HG03565 (cell line): ENCODE measurements around the gene EMC1.
"Not testable (repeated sequence)": the region's sequence is repeated elsewhere in the genome, so short reads cannot be mapped to it uniquely, and the experiment has no call there.

ENCODE experiments used
- ATAC-seq: cut with Tn5 transposase; IDR thresholded peaks from one replicate; pipeline ENCODE4 v1.9.1; 2021; ENCODE audit warnings: mild to moderate bottlenecking, moderate library complexity; ENCODE audit not compliant: unreplicated experiment

EMC1 gene

DNA sequence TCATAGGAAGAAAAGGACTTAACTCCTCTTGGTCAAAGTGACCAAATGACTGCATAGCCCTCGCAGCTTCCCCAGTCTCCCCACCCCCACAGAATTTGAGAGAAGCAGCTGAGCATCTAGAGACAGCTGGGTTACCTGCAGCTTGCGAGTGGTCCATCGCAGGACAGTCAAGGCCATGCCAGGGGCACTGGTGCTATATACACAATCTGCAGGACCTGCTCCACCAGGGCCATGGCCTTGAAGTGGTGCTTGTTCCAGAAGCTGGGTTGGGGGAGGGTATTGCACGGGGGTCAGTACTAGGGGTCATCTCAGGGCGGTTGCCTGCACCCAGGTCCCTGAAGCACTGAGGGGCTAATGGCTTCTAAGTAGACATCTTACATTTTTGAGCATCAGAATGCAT lies 10.7 kb upstream of the EMC1 start:
- ATAC-seq = no peak

DNA sequence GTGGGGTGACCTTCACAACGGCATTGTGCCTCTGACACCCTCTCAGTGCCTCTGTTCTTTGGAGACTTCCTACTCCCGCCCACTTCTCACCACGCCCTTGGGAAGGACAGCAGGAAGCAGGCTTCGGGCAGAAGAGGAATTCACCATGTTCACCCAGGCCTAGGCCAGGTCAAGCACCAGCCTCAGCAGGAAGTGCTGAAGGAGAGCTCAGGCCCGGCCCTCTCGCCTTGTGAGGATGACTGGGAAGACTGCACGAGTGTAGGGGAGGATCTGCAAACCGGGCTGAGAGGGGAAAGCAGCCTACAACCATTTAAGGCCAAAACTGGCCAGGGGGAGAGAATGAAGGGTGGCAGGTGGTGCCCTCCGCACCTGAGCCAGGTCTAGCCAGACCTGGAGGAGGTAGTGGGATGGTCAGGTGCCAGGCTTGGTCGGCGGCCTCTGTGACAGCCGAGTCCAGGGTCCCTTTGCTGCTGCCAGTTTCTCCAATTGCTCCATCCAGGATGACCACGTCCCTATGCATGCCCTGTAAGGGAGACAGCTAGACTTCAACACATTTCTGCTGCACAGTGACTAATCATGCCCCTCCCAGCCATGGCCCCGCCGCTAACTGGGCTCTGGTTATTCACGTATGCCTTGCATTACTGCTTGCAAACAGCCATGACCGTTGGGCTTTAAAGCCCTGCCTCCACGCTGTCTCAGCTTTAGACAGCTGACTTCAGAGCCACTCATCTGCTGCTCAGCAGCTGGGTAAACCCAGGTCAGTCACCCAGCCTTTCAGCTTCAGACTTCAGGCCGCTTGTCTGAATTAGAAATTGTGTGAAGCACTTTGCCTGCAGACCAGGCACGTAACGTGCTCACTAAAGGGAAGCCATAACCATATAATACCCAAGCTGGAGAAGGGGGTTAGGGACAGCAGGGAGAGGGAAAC lies 9.2 kb upstream of the EMC1 start:
- no peak for ATAC-seq

DNA sequence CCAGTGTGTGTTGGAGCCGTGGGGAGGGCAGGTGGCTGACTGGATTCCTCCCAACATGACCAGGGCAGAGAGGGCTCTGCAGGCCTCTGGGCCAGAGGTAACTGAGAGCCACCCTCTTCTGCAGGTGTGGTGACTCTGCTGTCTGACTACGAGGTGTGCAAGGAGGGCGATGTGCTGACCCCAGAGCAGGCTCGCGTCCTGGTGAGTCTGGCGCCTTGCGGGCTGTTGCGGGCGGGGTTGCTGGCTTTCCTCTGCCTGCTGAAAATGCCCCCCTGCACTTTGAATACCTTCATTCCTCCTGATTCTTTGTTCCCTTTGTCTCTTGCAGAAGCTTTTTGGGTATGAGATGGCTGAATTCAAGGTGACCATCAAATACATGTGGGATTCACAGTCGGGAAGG lies 7.0 kb upstream of the EMC1 start:
- no peak for ATAC-seq

- no peak for ATAC-seq
Measured at GRCh38 chr1:19257178-19257914, 6.0 kb upstream of the EMC1 start.

DNA sequence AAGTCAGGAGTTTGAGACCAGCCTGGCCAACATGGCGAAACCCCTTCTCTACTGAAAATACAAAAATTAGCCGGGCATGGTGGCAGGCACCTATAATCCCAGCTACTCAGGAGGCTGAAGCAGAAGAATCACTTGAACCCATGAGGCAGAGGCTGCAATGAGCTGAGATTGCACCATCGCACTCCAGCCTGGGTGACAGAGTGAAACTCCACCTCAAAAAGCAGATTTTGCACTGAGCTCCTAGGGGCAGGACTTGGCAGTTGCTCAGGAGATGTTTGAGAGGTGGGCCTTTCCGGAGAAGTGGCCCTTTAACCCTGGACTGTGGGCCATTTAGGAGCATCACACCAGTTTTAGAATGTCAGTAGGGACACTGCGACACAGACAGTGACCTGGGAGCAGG lies 5.0 kb upstream of the EMC1 start:
- ATAC-seq = not testable (repeated sequence)

GRCh38 chr1:19255288-19255687 lies 4.0 kb upstream of the EMC1 start:
- no peak for ATAC-seq

GRCh38 chr1:19254416-19254815 lies 3.1 kb upstream of the EMC1 start:
- no peak for ATAC-seq

DNA sequence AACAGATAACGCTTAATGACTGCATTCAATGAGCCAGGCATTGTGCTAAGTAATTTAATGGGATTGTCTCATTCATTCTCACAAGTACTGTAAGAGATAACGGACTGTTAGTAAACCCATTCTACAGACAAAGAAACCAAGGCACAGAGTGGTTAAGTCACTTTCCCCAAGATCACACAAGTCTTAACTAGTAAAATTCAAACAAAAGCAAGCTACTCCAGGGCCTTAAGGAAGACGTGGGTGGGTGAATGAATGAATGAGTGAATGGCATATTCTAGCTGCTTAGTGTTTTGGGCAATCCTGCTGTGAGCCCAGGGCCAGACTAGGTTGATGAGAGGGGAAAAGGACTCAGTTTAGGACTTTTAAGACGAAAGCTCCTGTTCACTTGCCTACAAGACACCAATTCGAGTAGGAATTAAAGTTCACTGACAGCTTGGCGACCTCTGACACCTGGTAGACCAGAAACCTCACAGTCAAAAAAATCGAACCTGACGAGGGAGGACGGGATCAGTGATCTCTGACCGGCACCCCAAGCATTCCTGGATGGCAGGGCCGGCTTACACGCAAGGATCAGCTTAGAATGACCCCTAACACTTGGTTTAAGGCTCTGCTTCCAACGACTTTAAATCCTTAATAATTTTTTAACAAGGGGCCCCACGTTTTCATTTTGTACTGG lies 557 bp downstream of the EMC1 start:
- no peak for ATAC-seq

- ATAC-seq = no peak
Measured at GRCh38 chr1:19240673-19241538, 10.4 kb downstream of the EMC1 start.

DNA sequence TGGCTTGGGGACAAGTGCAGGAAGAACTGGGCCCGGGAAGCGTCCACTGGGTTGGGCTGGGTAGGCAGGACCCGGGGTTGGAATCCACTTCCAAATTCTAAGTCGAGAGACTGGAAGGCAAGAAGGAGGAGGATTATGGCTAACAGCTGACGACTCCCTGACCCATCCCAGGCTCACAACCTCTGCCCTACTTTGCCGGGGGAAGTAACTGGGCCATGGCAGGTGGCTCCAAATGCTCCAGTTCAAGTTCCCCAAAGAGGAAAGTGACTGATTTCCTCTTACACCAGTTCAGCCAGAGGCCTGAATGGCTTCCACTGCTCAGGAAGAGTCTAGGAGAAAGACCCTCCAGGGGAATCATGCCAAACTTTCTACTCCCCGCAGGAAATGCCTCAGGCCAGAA lies 11.4 kb downstream of the EMC1 start:
- ATAC-seq = no peak

- no peak for ATAC-seq
Measured at GRCh38 chr1:19234224-19234623, 17.1 kb downstream of the EMC1 start.

- no peak for ATAC-seq
Measured at GRCh38 chr1:19232524-19232846, 18.8 kb downstream of the EMC1 start.

DNA sequence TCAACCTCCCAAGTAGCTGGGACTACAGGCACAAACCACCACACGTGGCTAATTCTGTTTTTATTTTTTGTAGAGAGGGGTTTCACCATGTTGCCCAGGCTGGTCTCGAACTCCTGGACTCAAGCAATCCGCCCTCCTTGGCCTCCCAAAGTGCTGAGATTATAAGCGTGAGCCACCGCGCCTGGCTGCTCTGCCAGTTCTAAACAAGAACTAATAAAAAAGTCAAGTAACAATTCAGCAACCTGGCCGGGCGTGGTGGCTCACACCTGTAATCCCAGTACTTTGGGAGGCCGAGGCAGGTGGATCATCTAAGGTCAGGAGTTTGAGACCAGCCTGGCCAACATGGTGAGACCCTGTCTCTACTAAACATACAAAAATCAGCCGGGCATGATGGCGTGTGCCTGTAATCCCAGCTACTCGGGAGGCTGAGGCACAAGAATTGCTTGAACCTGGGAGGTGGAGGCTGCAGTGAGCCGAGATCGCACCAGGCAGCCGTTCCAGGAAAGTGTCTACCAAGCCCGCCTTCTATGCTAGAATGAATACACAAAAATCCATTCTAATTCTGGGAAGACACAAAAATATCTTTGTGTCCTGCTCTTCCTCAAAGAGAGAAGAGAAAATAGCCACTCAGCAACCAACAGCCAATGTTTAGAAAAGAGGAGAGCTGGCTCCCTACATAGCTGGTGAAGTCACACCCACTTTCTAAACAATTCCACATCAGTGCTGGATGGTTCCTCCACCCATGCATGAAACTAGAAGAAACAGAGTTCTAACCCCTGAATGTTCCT lies 19.4 kb downstream of the EMC1 start:
- not testable (repeated sequence) for ATAC-seq

DNA sequence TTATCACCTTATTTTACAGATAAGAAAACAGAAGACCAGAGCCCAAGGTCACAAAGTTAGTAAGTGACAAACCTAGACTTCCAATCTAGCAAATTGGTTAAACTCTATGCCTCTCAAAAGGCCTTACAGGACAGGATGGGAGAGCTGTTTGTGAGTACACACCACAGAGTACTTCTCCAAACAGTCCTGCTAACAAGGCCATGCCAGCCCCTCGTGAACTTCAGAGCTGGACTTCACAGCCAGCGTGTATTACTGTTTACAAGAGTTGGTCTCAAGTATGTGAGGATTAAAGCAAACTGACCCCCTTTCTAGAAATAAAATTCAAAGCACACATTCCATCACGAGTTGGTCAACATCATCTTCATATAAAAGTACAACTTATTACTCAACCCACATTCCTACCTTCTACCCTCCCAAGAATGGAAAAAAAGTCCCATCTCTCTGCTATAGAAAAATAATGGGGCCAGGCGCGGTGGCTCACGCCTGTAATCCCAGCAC lies 21.4 kb downstream of the EMC1 start:
- no peak for ATAC-seq

DNA sequence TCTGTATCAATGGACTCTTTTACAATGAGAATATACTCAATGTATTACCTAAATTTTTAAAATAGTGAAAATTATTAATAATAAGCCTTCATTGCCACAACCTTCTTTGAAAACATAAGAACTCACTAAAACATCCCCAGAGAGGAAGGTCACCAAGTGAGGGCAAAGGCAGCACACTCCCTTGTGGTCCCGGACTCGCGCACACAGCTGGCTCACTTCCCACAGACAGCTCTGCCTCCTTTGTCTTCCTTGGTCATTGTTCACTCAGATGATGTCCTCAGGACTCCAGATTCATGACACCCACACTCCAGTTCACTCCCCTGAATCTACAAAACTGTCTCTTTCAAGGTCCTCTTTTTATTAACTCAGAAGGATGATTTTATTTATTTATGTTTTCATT lies 22.1 kb downstream of the EMC1 start:
- ATAC-seq = no peak

DNA sequence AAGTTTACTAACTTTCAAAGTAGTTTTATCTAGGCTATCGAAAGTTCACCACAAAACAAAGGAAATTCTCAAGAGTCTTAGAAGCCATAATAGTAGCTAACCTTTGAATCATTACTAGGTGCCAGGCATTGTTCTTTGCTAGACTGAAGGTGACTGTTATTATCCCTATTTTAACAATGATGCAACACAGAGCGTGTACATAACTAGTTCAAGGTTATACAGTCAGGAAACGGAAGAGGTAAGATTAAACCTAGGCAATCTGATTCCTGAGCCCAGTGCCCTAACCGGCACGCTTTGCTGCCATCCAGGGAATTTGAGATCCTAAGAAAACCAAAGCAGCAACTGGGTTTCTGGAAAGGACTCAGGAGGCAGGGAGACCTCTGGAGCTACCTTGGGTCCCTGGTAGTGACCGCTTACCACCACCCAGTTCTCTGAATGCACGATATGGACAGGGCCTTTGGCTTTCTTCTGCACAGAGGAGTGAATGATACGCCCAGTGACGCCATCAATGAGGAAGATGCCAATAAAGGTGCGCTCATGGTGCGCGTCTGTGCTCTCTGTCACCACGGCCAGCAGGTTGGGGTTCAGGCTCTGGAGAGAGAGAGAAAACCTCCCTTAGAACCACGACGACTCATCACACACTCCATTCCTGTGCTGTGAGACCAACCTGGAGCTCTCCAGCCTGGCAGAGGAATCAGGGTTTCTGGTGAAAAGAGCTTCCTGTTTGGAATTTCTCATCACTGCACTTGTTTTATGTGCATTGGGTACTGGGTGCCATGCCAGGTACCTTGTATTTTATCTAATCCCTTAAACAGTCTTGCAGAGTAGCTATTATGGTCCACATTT lies 28.1 kb downstream of the EMC1 start:
- no peak for ATAC-seq

DNA sequence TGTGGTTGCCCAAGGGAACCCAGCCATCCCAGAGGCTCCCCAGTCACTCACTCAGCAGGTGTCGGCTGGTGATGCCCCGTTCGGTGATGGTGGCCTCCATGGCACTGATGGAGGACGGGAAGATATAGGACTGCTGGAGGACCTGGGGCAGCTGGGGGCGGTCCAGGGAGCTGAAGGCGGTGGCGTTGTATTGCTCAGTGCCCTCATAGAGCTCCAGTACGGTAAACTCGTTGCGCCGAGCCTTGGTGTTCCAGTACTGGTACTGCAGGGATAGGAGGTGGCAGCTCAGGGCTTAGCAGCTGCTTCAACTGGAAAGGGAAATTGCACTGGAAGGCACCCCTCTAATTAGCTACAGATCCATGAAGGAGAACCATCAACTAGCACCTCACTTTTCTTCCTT lies 28.8 kb downstream of the EMC1 start:
- ATAC-seq = no peak

DNA sequence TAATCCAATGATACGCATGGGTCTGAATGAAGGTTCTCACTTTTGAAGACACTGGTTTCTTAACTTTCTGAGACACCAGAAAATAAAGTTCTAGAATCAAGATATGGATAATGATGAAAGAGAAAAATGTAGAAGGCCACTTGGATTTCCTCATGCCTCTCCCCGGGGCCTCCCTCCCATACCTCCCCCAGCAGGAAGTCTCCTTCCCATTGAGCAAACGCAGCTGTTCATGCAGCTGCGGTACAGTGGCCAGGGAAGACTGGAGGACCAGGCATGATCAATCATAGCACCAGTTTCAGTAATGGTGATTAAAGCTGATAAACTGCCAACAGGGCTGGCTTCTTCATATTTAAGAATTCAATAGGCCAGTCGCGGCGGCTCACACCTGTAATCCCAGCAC lies 30.3 kb downstream of the EMC1 start:
- no peak for ATAC-seq
